PC-3 (cell line): Measurements from ENCODE around the gene PTPRD.

ENCODE experiments used
- EZH2 ChIP-seq: fragments of 300-600 bp; sonication (generic); IDR thresholded peaks from one replicate; pipeline ENCODE4 v1.6.1; 2017; ENCODE audit warnings: antibody characterized with exemption, mild to moderate bottlenecking, low read length; ENCODE audit not compliant: unreplicated experiment
- EZH2phosphoT487 ChIP-seq: fragments of 300-600 bp; sonication (generic); IDR thresholded peaks from 2 replicates; pipeline ENCODE4 v1.6.1; 2018; ENCODE audit warnings: mild to moderate bottlenecking, antibody characterized with exemption, low read length, borderline replicate concordance
- TF ChIP-seq, protein P1 (sequence below): fragments of 300-600 bp; sonication (generic); conservative IDR thresholded peaks from 2 replicates; pipeline ENCODE4 v1.5.1; 2017; ENCODE audit warnings: antibody characterized with exemption, low read depth, mild to moderate bottlenecking, low read length

DNA sequence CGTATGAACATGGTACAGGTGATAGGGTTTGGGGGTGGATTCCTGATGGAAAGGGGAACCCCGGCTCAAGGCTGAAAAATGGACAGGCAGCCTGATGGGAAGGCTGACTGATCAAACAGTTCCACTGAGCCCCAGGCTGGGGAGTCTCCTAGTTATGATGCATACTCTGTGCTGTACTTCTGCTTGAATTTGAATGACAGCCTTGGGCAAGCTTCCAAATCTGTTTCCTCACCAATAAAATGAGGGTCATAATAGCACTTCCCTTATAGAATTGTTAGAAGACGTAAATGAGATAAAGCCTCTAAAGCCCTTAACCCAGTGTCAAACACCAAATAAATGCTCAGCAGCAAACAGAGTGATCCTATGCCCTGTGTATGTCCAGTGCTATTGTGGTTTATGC is 2334.8 kb downstream of the PTPRD start:
- TF ChIP-seq, protein P1, sequence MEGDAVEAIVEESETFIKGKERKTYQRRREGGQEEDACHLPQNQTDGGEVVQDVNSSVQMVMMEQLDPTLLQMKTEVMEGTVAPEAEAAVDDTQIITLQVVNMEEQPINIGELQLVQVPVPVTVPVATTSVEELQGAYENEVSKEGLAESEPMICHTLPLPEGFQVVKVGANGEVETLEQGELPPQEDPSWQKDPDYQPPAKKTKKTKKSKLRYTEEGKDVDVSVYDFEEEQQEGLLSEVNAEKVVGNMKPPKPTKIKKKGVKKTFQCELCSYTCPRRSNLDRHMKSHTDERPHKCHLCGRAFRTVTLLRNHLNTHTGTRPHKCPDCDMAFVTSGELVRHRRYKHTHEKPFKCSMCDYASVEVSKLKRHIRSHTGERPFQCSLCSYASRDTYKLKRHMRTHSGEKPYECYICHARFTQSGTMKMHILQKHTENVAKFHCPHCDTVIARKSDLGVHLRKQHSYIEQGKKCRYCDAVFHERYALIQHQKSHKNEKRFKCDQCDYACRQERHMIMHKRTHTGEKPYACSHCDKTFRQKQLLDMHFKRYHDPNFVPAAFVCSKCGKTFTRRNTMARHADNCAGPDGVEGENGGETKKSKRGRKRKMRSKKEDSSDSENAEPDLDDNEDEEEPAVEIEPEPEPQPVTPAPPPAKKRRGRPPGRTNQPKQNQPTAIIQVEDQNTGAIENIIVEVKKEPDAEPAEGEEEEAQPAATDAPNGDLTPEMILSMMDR: no peak
- no peak for TF ChIP-seq EZH2phosphoT487
- no peak for TF ChIP-seq EZH2
